A673 (cell line): ENCODE results near the gene PRTFDC1.

Source experiments
- CTCF ChIP-seq: fragments of 300-800, 200-600 bp; sonication (generic); conservative IDR thresholded peaks from 2 replicates; pipeline ENCODE4 v1.5.1; 2017; ENCODE audit warnings: low read depth, mild to moderate bottlenecking, antibody characterized with exemption, low read length, moderate library complexity, mixed read lengths
- EZH2 ChIP-seq: fragments of 200-600 bp; sonication (generic); IDR thresholded peaks from 2 replicates; pipeline ENCODE4 v1.6.1; 2017; ENCODE audit warnings: borderline replicate concordance, low read depth, mild to moderate bottlenecking, mixed read lengths, antibody characterized with exemption, low read length; ENCODE audit not compliant: poor library complexity, severe bottlenecking

- no peak for TF ChIP-seq CTCF
- TF ChIP-seq EZH2 = no peak
Observed at GRCh38 chr10:24983130-24983529, 30.7 kb upstream of the PRTFDC1 start.
